Measurements from ENCODE around the gene MISP. TPM values are rescaled to one million over a fixed set of nuclear protein-coding genes. Genes with fewer than 3 reads are reported as not detected.

Gene MISP
- total RNA-seq, 1 experiment from 2014 or later, result 0.70 TPM

GRCh38 chr19:771332-771785, 20.4 kb downstream of the MISP start:
- ChIA-PET CTCF (interaction anchor here (1.7 kb wide), 1 partner anchor 90 kb away, joined by 5 read pairs; no protein-coding TSS in a partner anchor), POLR2A (no interaction called here)
- TF ChIP-seq ZNF396 (CRISPR knock-in tag; IDR thresholded peaks at IDR 0.05; ENCODE audit: borderline replicate concordance) (no peak), GTF2I (CRISPR knock-in tag; conservative IDR thresholded peaks at IDR 0.05) (0 out of 2 replicates have a peak, but pooled peaks have one; percentile 29), ZNF263 (CRISPR knock-in tag; IDR thresholded peaks at IDR 0.05; ENCODE audit: low read depth) (peak; percentile 81), ZNF138 (CRISPR knock-in tag; conservative IDR thresholded peaks at IDR 0.05) (no peak)
- TF ChIP-seq, protein P1, sequence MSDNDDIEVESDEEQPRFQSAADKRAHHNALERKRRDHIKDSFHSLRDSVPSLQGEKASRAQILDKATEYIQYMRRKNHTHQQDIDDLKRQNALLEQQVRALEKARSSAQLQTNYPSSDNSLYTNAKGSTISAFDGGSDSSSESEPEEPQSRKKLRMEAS (CRISPR knock-in tag; IDR thresholded peaks at IDR 0.05), result no peak
- Mint-ChIP-seq H3K9me3 (no peaks in the 10 kb centered on the region), H3K36me3 (no peaks in the 10 kb centered on the region), H3K4me1 (no peaks in the 10 kb centered on the region), H3K4me3 (no peak overlapping the region), H3K27ac (no peak overlapping the region), H3K27me3 (ENCODE audit: low read depth) (no peaks in the 10 kb centered on the region; the same call in 1 of the 2 replicates)
- DNase-seq (ENCODE audit: low spot score), result no peak
- ATAC-seq, result no peak

- H3K4me3 Mint-ChIP-seq, result no peak overlapping the region
- peak; percentile 48; the same call in 1 of the 2 replicates for TF ChIP-seq ZNF263 (CRISPR knock-in tag; IDR thresholded peaks at IDR 0.05; ENCODE audit: low read depth)
- peak; percentile 43; the same call in 1 of the 2 replicates for TF ChIP-seq GTF2I (CRISPR knock-in tag; conservative IDR thresholded peaks at IDR 0.05)
- no peak for TF ChIP-seq OVOL2 (CRISPR knock-in tag; IDR thresholded peaks at IDR 0.05; ENCODE audit: borderline replicate concordance)
- TF ChIP-seq ESRRA (CRISPR knock-in tag; IDR thresholded peaks at IDR 0.05; ENCODE audit: borderline replicate concordance), result no peak
- TF ChIP-seq ZNF121 (CRISPR knock-in tag; IDR thresholded peaks at IDR 0.05), result no peak
- ATAC-seq (no peak), DNase-seq (ENCODE audit: low spot score) (no peak)
- no peaks in the 10 kb centered on the region for H3K36me3 Mint-ChIP-seq
- H3K27ac Mint-ChIP-seq, result no peak overlapping the region
- no peaks in the 10 kb centered on the region for H3K9me3 Mint-ChIP-seq
- no peaks in the 10 kb centered on the region for H3K4me1 Mint-ChIP-seq
- H3K27me3 Mint-ChIP-seq (ENCODE audit: low read depth), result no peaks in the 10 kb centered on the region
- POLR2A ChIA-PET, result interaction anchor here (1.7 kb wide), 1 partner anchor 27 kb away, joined by 5 read pairs; no protein-coding TSS in a partner anchor
- CTCF ChIA-PET, result interaction anchor here (1.2 to 1.9 kb wide), 3 partner anchors 10 to 43 kb away, joined by 4 to 9 read pairs (median 5); no protein-coding TSS in a partner anchor
These were observed 21.2 kb downstream of the MISP start for GRCh38 chr19:772063-772462.

DNA sequence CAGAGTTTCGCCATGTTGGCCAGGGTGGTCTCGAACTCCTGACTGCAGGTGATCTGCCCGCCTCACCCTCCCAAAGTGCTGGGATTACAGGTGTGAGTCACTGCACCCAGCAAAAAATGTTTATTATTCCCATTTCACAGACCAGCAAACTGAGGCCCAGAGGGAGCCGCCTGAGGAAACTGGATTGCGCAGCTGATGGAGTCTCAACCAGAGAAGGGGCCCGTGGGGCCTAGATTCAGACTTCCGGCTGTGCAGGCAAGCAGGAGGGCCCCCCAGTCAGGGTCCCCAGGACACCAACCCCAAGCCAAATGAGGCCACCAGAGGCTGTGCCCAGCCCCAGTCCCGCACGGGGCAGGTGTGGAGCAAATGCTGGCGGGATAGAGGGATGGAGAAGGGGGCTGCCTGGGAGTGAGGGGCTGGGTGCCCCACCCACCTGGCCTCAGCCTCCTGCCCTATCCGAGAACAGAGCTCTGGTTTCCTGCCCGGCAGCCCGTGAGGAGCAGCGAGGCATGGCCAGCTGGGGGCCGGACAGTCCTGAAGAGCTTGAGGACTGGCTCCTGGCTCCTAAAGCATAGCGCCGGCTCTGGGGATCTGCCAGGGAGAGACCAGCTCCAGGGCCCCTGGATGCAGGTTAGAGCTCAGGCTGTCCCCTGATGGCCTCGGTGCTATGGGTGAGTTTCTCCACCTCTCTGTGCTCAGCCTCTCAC, 22.0 kb downstream of the MISP start:
- Mint-ChIP-seq H3K27me3 (ENCODE audit: low read depth) (no peaks in the 10 kb centered on the region), H3K9me3 (no peaks in the 10 kb centered on the region), H3K27ac (no peak overlapping the region), H3K36me3 (no peaks in the 10 kb centered on the region), H3K4me1 (no peaks in the 10 kb centered on the region), H3K4me3 (no peak overlapping the region)
- ChIA-PET POLR2A (interaction anchor here (0.6 to 1.7 kb wide), 2 partner anchors 26 to 146 kb away, joined by 3 to 5 read pairs; no protein-coding TSS in a partner anchor), CTCF (interaction anchor here (0.6 to 1.9 kb wide), 12 partner anchors 9 to 276 kb away, joined by 3 to 9 read pairs (median 4); no protein-coding TSS in a partner anchor)
- peak; percentile 79 for ATAC-seq
- TF ChIP-seq, protein P1 (CRISPR knock-in tag; IDR thresholded peaks at IDR 0.05), result no peak
- TF ChIP-seq ZNF396 (CRISPR knock-in tag; IDR thresholded peaks at IDR 0.05; ENCODE audit: borderline replicate concordance), result no peak
- 0 out of 2 replicates have a peak, but pooled peaks have one; percentile 31 for TF ChIP-seq FOXP1 (CRISPR knock-in tag; IDR thresholded peaks at IDR 0.05; ENCODE audit: borderline replicate concordance)
- TF ChIP-seq, protein P2, sequence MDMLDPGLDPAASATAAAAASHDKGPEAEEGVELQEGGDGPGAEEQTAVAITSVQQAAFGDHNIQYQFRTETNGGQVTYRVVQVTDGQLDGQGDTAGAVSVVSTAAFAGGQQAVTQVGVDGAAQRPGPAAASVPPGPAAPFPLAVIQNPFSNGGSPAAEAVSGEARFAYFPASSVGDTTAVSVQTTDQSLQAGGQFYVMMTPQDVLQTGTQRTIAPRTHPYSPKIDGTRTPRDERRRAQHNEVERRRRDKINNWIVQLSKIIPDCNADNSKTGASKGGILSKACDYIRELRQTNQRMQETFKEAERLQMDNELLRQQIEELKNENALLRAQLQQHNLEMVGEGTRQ (CRISPR knock-in tag; IDR thresholded peaks at IDR 0.05), result no peak
- no peak for TF ChIP-seq ESRRA (CRISPR knock-in tag; IDR thresholded peaks at IDR 0.05; ENCODE audit: borderline replicate concordance)
- no peak for TF ChIP-seq PREB (CRISPR knock-in tag; IDR thresholded peaks at IDR 0.05; ENCODE audit: borderline replicate concordance)
- TF ChIP-seq GTF2I (CRISPR knock-in tag; conservative IDR thresholded peaks at IDR 0.05), result peak; percentile 84; the same call in 1 of the 2 replicates
- TF ChIP-seq, protein P3, sequence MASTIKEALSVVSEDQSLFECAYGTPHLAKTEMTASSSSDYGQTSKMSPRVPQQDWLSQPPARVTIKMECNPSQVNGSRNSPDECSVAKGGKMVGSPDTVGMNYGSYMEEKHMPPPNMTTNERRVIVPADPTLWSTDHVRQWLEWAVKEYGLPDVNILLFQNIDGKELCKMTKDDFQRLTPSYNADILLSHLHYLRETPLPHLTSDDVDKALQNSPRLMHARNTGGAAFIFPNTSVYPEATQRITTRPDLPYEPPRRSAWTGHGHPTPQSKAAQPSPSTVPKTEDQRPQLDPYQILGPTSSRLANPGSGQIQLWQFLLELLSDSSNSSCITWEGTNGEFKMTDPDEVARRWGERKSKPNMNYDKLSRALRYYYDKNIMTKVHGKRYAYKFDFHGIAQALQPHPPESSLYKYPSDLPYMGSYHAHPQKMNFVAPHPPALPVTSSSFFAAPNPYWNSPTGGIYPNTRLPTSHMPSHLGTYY (CRISPR knock-in tag; IDR thresholded peaks at IDR 0.05), result no peak
- no peak for TF ChIP-seq FOXJ3 (CRISPR knock-in tag; IDR thresholded peaks at IDR 0.05; ENCODE audit: borderline replicate concordance)
- TF ChIP-seq MYBL2 (CRISPR knock-in tag; IDR thresholded peaks at IDR 0.05), result no peak
- TF ChIP-seq, protein P4, sequence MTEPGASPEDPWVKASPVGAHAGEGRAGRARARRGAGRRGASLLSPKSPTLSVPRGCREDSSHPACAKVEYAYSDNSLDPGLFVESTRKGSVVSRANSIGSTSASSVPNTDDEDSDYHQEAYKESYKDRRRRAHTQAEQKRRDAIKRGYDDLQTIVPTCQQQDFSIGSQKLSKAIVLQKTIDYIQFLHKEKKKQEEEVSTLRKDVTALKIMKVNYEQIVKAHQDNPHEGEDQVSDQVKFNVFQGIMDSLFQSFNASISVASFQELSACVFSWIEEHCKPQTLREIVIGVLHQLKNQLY (CRISPR knock-in tag; IDR thresholded peaks at IDR 0.05), result no peak
- no peak for TF ChIP-seq JUN (CRISPR knock-in tag; IDR thresholded peaks at IDR 0.05)
- peak; percentile 64 for DNase-seq (ENCODE audit: low spot score)
